Measurements from ENCODE around the gene SMIM1.

SMIM1 gene

DNA sequence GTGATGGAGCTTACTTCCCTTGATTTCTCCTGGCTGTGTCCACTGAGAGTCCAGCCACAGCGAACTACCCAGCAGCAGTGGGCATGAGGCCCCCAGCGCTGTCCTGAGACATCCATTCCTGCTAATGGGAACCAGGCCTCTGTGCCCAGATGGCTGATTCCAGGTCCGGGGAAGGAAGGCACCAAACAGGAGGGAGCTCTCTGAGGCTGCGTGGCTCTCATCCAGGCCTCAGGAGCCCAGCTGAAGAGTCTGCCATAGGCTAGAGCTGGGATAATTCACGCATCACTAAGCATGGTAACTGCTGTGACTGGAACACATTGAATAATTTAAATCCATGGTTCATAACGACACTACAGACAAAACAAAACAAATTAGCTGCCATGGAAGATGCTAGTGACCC is 48.5 kb downstream of the SMIM1 start:
- in situ Hi-C loops (cut with HindIII; ENCODE audit: low pct_unique_long_range_greater_than_20kb, low sequenced_read_pairs): no loop called here
- no peak for TF ChIP-seq JUND (IDR thresholded peaks at IDR 0.05; ENCODE audit: low read depth)
- DNase-seq (ENCODE audit: low read depth in 1 of 2, low spot score in 1 of 2): no peak

DNA sequence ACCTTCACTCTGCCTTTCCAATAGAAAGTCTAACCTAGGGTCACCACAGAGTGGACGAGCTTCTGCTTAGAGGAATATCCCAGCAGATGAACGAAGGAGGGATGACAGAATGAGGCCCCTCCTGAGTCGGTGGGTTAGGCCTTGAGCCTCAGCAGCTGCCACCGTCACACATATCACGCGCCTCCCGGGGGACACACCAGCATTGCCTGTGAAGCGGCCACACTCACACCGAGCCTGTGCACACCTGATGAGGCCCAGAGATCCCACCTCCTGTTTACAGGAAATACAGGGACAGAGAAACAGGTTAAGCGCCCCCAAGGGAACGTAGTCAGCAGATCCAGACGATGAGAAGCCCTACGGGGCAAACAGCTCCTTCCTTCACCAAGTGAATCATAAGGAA is 48.9 kb downstream of the SMIM1 start:
- no peak for DNase-seq (ENCODE audit: low read depth in 1 of 2, low spot score in 1 of 2)
- in situ Hi-C loops (cut with HindIII; ENCODE audit: low pct_unique_long_range_greater_than_20kb, low sequenced_read_pairs): no loop called here
- TF ChIP-seq JUND (IDR thresholded peaks at IDR 0.05; ENCODE audit: low read depth): no peak

DNA sequence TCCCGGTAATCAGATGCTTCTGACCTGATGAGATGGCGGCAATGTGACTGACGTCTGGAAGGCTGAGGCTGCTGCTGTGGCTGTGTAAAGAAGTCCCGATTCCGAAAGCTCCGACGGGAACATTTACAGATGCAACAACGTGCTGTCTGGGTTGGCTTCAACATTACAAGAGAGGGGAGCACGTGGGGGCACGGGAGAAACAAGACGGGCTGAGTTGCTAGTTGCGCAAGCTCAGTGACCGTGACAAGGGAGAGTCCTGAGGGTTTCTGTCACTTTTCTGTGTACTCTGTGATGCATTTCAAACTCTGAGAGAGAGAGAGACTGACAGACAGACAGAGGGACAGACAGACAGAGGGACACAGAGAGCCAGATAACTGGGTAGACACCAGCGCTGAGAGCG is 49.4 kb downstream of the SMIM1 start:
- no peak for TF ChIP-seq JUND (IDR thresholded peaks at IDR 0.05; ENCODE audit: low read depth)
- in situ Hi-C loops (cut with HindIII; ENCODE audit: low pct_unique_long_range_greater_than_20kb, low sequenced_read_pairs): no loop called here
- no peak for DNase-seq (ENCODE audit: low read depth in 1 of 2, low spot score in 1 of 2)

DNA sequence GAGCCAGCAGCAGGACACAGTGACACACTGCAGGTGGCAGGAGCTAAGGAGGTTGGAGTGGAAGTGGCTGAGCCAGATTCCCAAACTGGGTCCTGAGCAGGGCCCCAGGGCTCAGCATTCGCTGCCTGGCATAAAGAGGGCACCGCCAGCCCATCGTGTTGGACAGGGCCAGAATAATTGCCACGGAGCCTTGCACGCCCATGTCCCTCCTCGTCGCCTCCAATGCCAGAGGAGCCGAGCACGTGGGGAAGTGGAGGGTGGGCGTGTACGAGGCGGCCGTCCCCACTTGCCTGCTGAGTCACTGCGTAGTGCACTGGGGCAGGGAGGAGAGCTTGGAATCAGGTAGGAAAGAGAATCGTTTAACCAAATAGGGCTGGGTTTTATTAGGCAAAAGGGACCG is 49.9 kb downstream of the SMIM1 start:
- in situ Hi-C loops (cut with HindIII; ENCODE audit: low pct_unique_long_range_greater_than_20kb, low sequenced_read_pairs): no loop called here
- no peak for TF ChIP-seq JUND (IDR thresholded peaks at IDR 0.05; ENCODE audit: low read depth)
- no peak for DNase-seq (ENCODE audit: low read depth in 1 of 2, low spot score in 1 of 2)

DNA sequence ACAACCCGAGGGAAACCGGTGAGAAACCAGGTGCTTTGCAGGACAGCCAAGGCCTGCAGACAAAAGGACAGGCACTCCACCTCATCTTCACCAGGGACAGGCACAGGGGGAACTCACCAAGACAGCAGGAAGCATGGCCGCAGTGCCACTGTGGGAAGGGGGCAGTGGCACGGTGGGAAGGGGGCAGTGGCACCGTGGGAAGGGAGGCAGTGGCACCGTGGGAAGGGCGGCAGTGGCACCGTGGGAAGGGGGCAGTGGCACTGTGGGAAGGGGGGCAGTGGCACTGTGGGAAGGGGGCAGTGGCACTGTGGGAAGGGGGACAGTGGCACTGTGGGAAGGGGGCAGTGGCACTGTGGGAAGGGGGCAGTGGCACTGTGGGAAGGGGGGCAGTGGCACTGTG is 52.1 kb downstream of the SMIM1 start:
- DNase-seq (ENCODE audit: low read depth in 1 of 2, low spot score in 1 of 2): no peak
- in situ Hi-C loops (cut with HindIII; ENCODE audit: low pct_unique_long_range_greater_than_20kb, low sequenced_read_pairs): no loop called here
- TF ChIP-seq JUND (IDR thresholded peaks at IDR 0.05; ENCODE audit: low read depth): no peak

DNA sequence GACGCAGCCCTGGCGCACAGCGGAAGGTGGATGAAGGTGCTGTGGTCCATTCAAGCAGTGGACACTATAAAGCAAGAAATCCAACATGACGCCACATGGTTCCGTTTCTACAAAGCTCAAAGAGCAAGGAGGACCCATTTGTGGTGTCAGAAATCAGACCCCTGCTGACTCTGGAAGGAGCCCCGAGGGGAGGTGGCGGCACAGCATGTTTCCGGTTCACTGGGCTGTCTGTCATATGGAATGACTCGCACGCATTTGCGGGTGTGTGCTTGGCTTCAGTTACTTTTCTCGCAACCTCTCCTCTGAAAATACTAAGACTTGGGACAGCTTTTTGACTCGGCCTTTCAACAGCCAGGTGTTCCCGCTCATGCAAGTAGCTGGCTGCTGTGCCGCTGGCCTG is 52.8 kb downstream of the SMIM1 start:
- in situ Hi-C loops (cut with HindIII; ENCODE audit: low pct_unique_long_range_greater_than_20kb, low sequenced_read_pairs): no loop called here
- no peak for DNase-seq (ENCODE audit: low read depth in 1 of 2, low spot score in 1 of 2)
- TF ChIP-seq JUND (IDR thresholded peaks at IDR 0.05; ENCODE audit: low read depth): no peak
